ENCODE measurements around the gene ZDHHC8.

DNA sequence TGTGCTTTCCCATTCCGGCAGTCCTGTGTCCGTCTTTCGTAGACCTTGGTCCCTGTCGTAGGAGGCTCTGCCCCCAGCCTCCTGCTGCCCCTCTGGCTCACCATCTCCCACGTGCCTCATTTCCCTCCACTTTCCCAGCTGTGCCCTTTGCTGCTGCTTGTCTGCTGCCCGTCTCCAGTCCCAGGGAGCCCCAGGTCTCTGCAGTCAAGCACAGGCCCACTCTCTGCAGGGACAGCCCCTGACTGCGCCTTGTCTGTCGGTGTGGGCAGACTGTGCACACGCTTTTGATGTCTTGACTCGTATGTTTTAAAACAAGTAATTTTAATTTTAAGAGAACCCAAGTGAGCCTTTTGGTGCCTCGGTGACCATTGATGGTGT lies 39.1 kb upstream of the ZDHHC8 start:
- TF ChIP-seq, protein P1, sequence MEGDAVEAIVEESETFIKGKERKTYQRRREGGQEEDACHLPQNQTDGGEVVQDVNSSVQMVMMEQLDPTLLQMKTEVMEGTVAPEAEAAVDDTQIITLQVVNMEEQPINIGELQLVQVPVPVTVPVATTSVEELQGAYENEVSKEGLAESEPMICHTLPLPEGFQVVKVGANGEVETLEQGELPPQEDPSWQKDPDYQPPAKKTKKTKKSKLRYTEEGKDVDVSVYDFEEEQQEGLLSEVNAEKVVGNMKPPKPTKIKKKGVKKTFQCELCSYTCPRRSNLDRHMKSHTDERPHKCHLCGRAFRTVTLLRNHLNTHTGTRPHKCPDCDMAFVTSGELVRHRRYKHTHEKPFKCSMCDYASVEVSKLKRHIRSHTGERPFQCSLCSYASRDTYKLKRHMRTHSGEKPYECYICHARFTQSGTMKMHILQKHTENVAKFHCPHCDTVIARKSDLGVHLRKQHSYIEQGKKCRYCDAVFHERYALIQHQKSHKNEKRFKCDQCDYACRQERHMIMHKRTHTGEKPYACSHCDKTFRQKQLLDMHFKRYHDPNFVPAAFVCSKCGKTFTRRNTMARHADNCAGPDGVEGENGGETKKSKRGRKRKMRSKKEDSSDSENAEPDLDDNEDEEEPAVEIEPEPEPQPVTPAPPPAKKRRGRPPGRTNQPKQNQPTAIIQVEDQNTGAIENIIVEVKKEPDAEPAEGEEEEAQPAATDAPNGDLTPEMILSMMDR (IDR thresholded peaks at IDR 0.05), result no peak
- TF ChIP-seq EZH2 (IDR thresholded peaks at IDR 0.05; ENCODE audit: borderline replicate concordance, insufficient read depth, low read depth, low read length, poor library complexity, severe bottlenecking), result no peak

Data from B cell (primary cell).